ENCODE data around the gene TMEM69.

TMEM69 gene

GRCh38 chr1:45687754-45688740, at the start of gene TMEM69 (continued):
- no peak; the same call in 1 of the 2 replicates for TF ChIP-seq INSM2 (tag by site-specific recombination; IDR thresholded peaks at IDR 0.05)
- peak; percentile 97 for TF ChIP-seq ZNF660 (tag by site-specific recombination; IDR thresholded peaks at IDR 0.05)
- TF ChIP-seq KLF10 (tag by site-specific recombination; IDR thresholded peaks at IDR 0.05), result peak; percentile 77
- no peak for TF ChIP-seq BCL11A (tag by site-specific recombination; IDR thresholded peaks at IDR 0.05; ENCODE audit: low read depth)
- TF ChIP-seq ZNF645 (tag by site-specific recombination; IDR thresholded peaks at IDR 0.05), result no peak
- TF ChIP-seq ZNF585B (tag by site-specific recombination; IDR thresholded peaks at IDR 0.05), result no peak
- TF ChIP-seq ZBTB1 (tag by site-specific recombination; IDR thresholded peaks at IDR 0.05), result no peak
- peak; percentile 95; the same call in 1 of the 2 replicates for TF ChIP-seq ZNF391 (tag by site-specific recombination; IDR thresholded peaks at IDR 0.05; ENCODE audit: borderline replicate concordance, low read depth)
- peak; percentile 53; the same call in 1 of the 2 replicates for TF ChIP-seq ZBTB20 (tag by site-specific recombination; IDR thresholded peaks at IDR 0.05)
- TF ChIP-seq ZNF76 (tag by site-specific recombination; IDR thresholded peaks at IDR 0.05; ENCODE audit: borderline replicate concordance, low read depth), result peak; percentile 89
- no peak for TF ChIP-seq ZNF670 (tag by site-specific recombination; IDR thresholded peaks at IDR 0.05; ENCODE audit: low read depth)
- no peak for TF ChIP-seq ZSCAN5A (tag by site-specific recombination; IDR thresholded peaks at IDR 0.05)
- 0 out of 2 replicates have a peak, but pooled peaks have one; percentile 45 for TF ChIP-seq IKZF3 (tag by site-specific recombination; IDR thresholded peaks at IDR 0.05)
- 0 out of 2 replicates have a peak, but pooled peaks have one; percentile 24 for TF ChIP-seq ZBTB8A (tag by site-specific recombination; IDR thresholded peaks at IDR 0.05)
- no peak for TF ChIP-seq ZNF521 (tag by site-specific recombination; IDR thresholded peaks at IDR 0.05)
- 0 out of 2 replicates have a peak, but pooled peaks have one; percentile 37 for TF ChIP-seq MZF1 (tag by site-specific recombination; IDR thresholded peaks at IDR 0.05; ENCODE audit: borderline replicate concordance)
- TF ChIP-seq ZNF707 (tag by site-specific recombination; IDR thresholded peaks at IDR 0.05), result no peak
- TF ChIP-seq ZNF626 (tag by site-specific recombination; IDR thresholded peaks at IDR 0.05), result 0 out of 2 replicates have a peak, but pooled peaks have one; percentile 82
- no peak for TF ChIP-seq ZNF114 (tag by site-specific recombination; IDR thresholded peaks at IDR 0.05)
- no peak for TF ChIP-seq ZNF221 (tag by site-specific recombination; IDR thresholded peaks at IDR 0.05; ENCODE audit: borderline replicate concordance)
- no peak for TF ChIP-seq GLI4 (tag by site-specific recombination; IDR thresholded peaks at IDR 0.05)
- no peak for TF ChIP-seq RBAK (tag by site-specific recombination; IDR thresholded peaks at IDR 0.05)
- peak; percentile 85 for TF ChIP-seq ZSCAN30 (tag by site-specific recombination; IDR thresholded peaks at IDR 0.05)
- TF ChIP-seq ZNF16 (tag by site-specific recombination; IDR thresholded peaks at IDR 0.05; ENCODE audit: low read depth), result no peak
- TF ChIP-seq ZNF350 (tag by site-specific recombination; IDR thresholded peaks at IDR 0.05), result no peak
- no peak for TF ChIP-seq ZNF473 (tag by site-specific recombination; IDR thresholded peaks at IDR 0.05)
- no peak for TF ChIP-seq ZNF768 (tag by site-specific recombination; IDR thresholded peaks at IDR 0.05)
- TF ChIP-seq REST (tag by site-specific recombination; IDR thresholded peaks at IDR 0.05), result no peak
- TF ChIP-seq ZNF530 (tag by site-specific recombination; IDR thresholded peaks at IDR 0.05; ENCODE audit: low read depth), result no peak
- TF ChIP-seq ZBTB48 (tag by site-specific recombination; IDR thresholded peaks at IDR 0.05), result no peak
- TF ChIP-seq ZNF791 (tag by site-specific recombination; IDR thresholded peaks at IDR 0.05), result no peak
